HepG2 (cell line): ENCODE data around the gene THOC2. TPM values are rescaled to one million over a fixed set of nuclear protein-coding genes. Genes with fewer than 3 reads are reported as not detected.

ENCODE experiments used
- FIP1L1 ChIP-seq: fragments of 200-400 bp; formaldehyde crosslinking; IDR thresholded peaks from 2 replicates; pipeline ENCODE4 v1.6.1; 2018; ENCODE audit warnings: low read depth, mild to moderate bottlenecking, low read length, moderate library complexity, borderline replicate concordance; ENCODE audit not compliant: insufficient read depth
- HNF4A ChIP-seq: sonication (generic); formaldehyde crosslinking; IDR thresholded peaks from 2 replicates; pipeline ENCODE4 v1.4.0; 2020; ENCODE audit warnings: missing genetic modification reagents
- POLR2G ChIP-seq: fragments of 200-400 bp; formaldehyde crosslinking; IDR thresholded peaks from 2 replicates; pipeline ENCODE4 v1.6.1; 2018; ENCODE audit warnings: mild to moderate bottlenecking, low read depth, low read length, moderate library complexity
- SAP130 ChIP-seq: IDR thresholded peaks from 2 replicates; pipeline ENCODE4 v1.6.1; 2016; ENCODE audit warnings: low read depth
- TCF7 ChIP-seq: sonication (generic); IDR thresholded peaks from 2 replicates; pipeline ENCODE4 v1.6.1; 2016; ENCODE audit warnings: antibody characterized with exemption, low read depth
- TP53 ChIP-seq: sonication (generic); formaldehyde crosslinking; conservative IDR thresholded peaks from 2 replicates; pipeline ENCODE4 v1.4.0; 2020; ENCODE audit warnings: missing genetic modification reagents
- YY1 ChIP-seq: IDR thresholded peaks from 2 replicates; pipeline ENCODE4 v1.6.1; 2011; ENCODE audit warnings: low read length, low read depth, moderate library complexity, mild to moderate bottlenecking; ENCODE audit not compliant: insufficient read depth, insufficient replicate concordance
- ZBTB3 ChIP-seq: sonication (generic); formaldehyde crosslinking; IDR thresholded peaks from 2 replicates; pipeline ENCODE4 v1.4.0; 2020; ENCODE audit warnings: low read depth, mild to moderate bottlenecking, moderate library complexity, missing genetic modification reagents, borderline replicate concordance
- ZNF292 ChIP-seq: sonication (generic); formaldehyde crosslinking; IDR thresholded peaks from 2 replicates; pipeline ENCODE4 v1.8.1; 2022; ENCODE audit warnings: mild to moderate bottlenecking, low read depth, missing genetic modification reagents, borderline replicate concordance
- ZNF577 ChIP-seq: sonication (generic); formaldehyde crosslinking; IDR thresholded peaks from 2 replicates; pipeline ENCODE4 v1.4.0; 2020; ENCODE audit warnings: mild to moderate bottlenecking, low read depth, missing genetic modification reagents, borderline replicate concordance
- ZNF660 ChIP-seq: sonication (generic); formaldehyde crosslinking; IDR thresholded peaks from 2 replicates; pipeline ENCODE4 v1.5.1; 2020; ENCODE audit warnings: mild to moderate bottlenecking, low read depth, missing genetic modification reagents, borderline replicate concordance
- polyA plus RNA-seq, 8 experiments: library from polyadenylated mRNA; depleted of rRNA in 3 of 8; stranded (reverse) in 7 of 8; unstranded in 1 of 8; fragments of >200 nt; fragmentation: Illumina TruSeq in 4 of 8; extraction: Trizol in 4 of 8; gene quantifications; 2 replicates each; pipeline versions ENCODE4 v1.2.1 to v1.2.3, GENCODE V29; 2011 to 2016; ENCODE audit warnings: low read depth in 4 of 8, missing spikeins in 1 of 8, mixed read lengths in 1 of 8; ENCODE audit not compliant: insufficient read depth in 1 of 8
- total RNA-seq, 5 experiments: library from RNA; depleted of rRNA; stranded (reverse); fragments of >200 nt; fragmentation: Illumina TruSeq; extraction: Trizol; gene quantifications; 2 replicates each; pipeline ENCODE4 v1.2.3, GENCODE V29; 2016; ENCODE audit warnings: low read depth in 1 of 5
- TF ChIP-seq, protein P1 (sequence below): sonication (generic); formaldehyde crosslinking; IDR thresholded peaks from 2 replicates; pipeline ENCODE4 v1.4.0; 2020; ENCODE audit warnings: low read depth, mild to moderate bottlenecking, missing genetic modification reagents
- TF ChIP-seq, protein P2 (sequence below): sonication (generic); formaldehyde crosslinking; IDR thresholded peaks from 2 replicates; pipeline ENCODE4 v1.5.1; 2020; ENCODE audit warnings: mild to moderate bottlenecking, missing genetic modification reagents, moderate library complexity
- TF ChIP-seq, protein P3 (sequence below): sonication (generic); formaldehyde crosslinking; IDR thresholded peaks from 2 replicates; pipeline ENCODE4 v1.5.0; 2020; ENCODE audit warnings: missing genetic modification reagents
- TF ChIP-seq, protein P4 (sequence below): sonication (generic); formaldehyde crosslinking; IDR thresholded peaks from 2 replicates; pipeline ENCODE4 v1.5.0; 2020; ENCODE audit warnings: missing genetic modification reagents
- TF ChIP-seq, protein P5 (sequence below): sonication (generic); formaldehyde crosslinking; IDR thresholded peaks from 2 replicates; pipeline ENCODE4 v1.5.0; 2020; ENCODE audit warnings: mild to moderate bottlenecking, missing genetic modification reagents, borderline replicate concordance

Gene THOC2
- total and polyA plus RNA-seq, 2 of the 13 experiments (the other 11 are each of a cell fraction or from before 2014, with no cell fraction given), result 87.1 to 101 TPM

DNA sequence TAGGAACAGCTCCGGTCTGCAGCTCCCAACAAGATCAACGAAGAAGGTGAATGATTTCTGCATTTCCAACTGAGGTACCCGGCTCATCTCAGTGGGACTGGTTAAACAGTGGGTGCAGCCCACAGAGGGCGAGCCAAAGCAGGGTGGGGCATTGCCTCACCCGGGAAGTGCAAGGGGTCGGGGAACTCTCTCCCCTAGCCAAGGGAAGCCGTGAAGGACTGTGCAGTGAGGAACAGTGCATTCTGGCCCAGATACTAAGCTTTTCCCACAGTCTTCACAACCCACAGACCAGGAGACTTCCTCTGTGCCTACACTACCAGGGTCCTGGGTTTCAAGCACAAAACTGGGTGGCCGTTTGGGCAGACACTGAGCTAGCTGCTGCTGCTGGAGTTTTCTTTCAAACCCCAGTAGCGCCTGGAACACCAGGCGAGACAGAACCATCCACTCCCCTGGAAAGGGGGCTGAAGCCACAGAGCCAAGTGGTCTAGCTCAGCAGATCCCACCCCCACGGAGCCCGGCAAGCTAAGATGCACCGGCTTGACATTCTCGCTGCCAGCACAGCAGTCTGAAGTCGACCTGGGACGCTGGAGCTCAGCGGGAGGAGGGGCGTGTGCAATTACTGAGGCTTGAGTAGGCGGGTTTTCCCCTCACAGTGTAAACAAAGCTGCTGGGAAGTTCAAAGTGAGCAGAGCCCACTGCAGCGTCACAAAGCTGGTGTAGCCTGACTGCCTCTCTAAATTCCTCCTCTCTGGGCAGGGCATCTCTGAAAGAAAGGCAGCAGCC, 84.6 kb downstream of the THOC2 start (continued):
- TF ChIP-seq ZNF660 (CRISPR knock-in tag) (no peak), TP53 (CRISPR knock-in tag) (no peak), SAP130 (CRISPR knock-in tag) (peak; percentile 32; the same call in 1 of the 2 replicates), TCF7 (peak; percentile 37; the same call in 1 of the 2 replicates), YY1 (no peak), HNF4A (no peak), ZNF292 (CRISPR knock-in tag) (peak; percentile 65; the same call in 1 of the 2 replicates), FIP1L1 (no peak), ZBTB3 (CRISPR knock-in tag) (no peak), POLR2G (no peak), ZNF577 (CRISPR knock-in tag) (no peak)
- TF ChIP-seq, protein P1, sequence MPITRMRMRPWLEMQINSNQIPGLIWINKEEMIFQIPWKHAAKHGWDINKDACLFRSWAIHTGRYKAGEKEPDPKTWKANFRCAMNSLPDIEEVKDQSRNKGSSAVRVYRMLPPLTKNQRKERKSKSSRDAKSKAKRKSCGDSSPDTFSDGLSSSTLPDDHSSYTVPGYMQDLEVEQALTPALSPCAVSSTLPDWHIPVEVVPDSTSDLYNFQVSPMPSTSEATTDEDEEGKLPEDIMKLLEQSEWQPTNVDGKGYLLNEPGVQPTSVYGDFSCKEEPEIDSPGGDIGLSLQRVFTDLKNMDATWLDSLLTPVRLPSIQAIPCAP (CRISPR knock-in tag), result no peak
- TF ChIP-seq, protein P2, sequence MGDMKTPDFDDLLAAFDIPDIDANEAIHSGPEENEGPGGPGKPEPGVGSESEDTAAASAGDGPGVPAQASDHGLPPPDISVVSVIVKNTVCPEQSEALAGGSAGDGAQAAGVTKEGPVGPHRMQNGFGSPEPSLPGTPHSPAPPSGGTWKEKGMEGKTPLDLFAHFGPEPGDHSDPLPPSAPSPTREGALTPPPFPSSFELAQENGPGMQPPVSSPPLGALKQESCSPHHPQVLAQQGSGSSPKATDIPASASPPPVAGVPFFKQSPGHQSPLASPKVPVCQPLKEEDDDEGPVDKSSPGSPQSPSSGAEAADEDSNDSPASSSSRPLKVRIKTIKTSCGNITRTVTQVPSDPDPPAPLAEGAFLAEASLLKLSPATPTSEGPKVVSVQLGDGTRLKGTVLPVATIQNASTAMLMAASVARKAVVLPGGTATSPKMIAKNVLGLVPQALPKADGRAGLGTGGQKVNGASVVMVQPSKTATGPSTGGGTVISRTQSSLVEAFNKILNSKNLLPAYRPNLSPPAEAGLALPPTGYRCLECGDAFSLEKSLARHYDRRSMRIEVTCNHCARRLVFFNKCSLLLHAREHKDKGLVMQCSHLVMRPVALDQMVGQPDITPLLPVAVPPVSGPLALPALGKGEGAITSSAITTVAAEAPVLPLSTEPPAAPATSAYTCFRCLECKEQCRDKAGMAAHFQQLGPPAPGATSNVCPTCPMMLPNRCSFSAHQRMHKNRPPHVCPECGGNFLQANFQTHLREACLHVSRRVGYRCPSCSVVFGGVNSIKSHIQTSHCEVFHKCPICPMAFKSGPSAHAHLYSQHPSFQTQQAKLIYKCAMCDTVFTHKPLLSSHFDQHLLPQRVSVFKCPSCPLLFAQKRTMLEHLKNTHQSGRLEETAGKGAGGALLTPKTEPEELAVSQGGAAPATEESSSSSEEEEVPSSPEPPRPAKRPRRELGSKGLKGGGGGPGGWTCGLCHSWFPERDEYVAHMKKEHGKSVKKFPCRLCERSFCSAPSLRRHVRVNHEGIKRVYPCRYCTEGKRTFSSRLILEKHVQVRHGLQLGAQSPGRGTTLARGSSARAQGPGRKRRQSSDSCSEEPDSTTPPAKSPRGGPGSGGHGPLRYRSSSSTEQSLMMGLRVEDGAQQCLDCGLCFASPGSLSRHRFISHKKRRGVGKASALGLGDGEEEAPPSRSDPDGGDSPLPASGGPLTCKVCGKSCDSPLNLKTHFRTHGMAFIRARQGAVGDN, result peak; percentile 67
- TF ChIP-seq, protein P3, sequence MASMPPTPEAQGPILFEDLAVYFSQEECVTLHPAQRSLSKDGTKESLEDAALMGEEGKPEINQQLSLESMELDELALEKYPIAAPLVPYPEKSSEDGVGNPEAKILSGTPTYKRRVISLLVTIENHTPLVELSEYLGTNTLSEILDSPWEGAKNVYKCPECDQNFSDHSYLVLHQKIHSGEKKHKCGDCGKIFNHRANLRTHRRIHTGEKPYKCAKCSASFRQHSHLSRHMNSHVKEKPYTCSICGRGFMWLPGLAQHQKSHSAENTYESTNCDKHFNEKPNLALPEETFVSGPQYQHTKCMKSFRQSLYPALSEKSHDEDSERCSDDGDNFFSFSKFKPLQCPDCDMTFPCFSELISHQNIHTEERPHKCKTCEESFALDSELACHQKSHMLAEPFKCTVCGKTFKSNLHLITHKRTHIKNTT (CRISPR knock-in tag), result no peak
- TF ChIP-seq, protein P4, sequence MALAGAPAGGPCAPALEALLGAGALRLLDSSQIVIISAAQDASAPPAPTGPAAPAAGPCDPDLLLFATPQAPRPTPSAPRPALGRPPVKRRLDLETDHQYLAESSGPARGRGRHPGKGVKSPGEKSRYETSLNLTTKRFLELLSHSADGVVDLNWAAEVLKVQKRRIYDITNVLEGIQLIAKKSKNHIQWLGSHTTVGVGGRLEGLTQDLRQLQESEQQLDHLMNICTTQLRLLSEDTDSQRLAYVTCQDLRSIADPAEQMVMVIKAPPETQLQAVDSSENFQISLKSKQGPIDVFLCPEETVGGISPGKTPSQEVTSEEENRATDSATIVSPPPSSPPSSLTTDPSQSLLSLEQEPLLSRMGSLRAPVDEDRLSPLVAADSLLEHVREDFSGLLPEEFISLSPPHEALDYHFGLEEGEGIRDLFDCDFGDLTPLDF (CRISPR knock-in tag), result no peak
- TF ChIP-seq, protein P5, sequence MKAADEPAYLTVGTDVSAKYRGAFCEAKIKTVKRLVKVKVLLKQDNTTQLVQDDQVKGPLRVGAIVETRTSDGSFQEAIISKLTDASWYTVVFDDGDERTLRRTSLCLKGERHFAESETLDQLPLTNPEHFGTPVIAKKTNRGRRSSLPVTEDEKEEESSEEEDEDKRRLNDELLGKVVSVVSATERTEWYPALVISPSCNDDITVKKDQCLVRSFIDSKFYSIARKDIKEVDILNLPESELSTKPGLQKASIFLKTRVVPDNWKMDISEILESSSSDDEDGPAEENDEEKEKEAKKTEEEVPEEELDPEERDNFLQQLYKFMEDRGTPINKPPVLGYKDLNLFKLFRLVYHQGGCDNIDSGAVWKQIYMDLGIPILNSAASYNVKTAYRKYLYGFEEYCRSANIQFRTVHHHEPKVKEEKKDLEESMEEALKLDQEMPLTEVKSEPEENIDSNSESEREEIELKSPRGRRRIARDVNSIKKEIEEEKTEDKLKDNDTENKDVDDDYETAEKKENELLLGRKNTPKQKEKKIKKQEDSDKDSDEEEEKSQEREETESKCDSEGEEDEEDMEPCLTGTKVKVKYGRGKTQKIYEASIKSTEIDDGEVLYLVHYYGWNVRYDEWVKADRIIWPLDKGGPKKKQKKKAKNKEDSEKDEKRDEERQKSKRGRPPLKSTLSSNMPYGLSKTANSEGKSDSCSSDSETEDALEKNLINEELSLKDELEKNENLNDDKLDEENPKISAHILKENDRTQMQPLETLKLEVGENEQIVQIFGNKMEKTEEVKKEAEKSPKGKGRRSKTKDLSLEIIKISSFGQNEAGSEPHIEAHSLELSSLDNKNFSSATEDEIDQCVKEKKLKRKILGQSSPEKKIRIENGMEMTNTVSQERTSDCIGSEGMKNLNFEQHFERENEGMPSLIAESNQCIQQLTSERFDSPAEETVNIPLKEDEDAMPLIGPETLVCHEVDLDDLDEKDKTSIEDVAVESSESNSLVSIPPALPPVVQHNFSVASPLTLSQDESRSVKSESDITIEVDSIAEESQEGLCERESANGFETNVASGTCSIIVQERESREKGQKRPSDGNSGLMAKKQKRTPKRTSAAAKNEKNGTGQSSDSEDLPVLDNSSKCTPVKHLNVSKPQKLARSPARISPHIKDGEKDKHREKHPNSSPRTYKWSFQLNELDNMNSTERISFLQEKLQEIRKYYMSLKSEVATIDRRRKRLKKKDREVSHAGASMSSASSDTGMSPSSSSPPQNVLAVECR (CRISPR knock-in tag), result peak; percentile 19; the same call in 1 of the 2 replicates
